PFSK-1 (cell line): ENCODE data around the gene ANKS1A.

Source experiments
- FOXP2 ChIP-seq: optimal IDR thresholded peaks from 2 replicates; pipeline ENCODE3; 2011; ENCODE audit warnings: borderline replicate concordance, control low read depth, inconsistent platforms; ENCODE audit not compliant: insufficient read depth; ENCODE audit errors: extremely low read length, extremely low read depth
- POLR2AphosphoS5 ChIP-seq: IDR thresholded peaks from 2 replicates; pipeline ENCODE4 v1.6.1; 2012; ENCODE audit warnings: low read depth, mild to moderate bottlenecking, control low read depth, low read length, moderate library complexity
- REST ChIP-seq, 2 experiments: IDR thresholded peaks; 2 replicates each; pipeline versions ENCODE4 v1.6.1 to v1.8.0; 2011 to 2012; ENCODE audit warnings: low read depth in 2 of 2, low read length in 2 of 2, control low read depth in 1 of 2, inconsistent platforms in 1 of 2, mild to moderate bottlenecking in 1 of 2, moderate library complexity in 1 of 2; ENCODE audit not compliant: insufficient read depth in 1 of 2
- TAF1 ChIP-seq: IDR thresholded peaks from 2 replicates; pipeline ENCODE4 v1.6.1; 2012; ENCODE audit warnings: low read length, control low read depth, borderline replicate concordance; ENCODE audit not compliant: insufficient read depth

GRCh38 chr6:35048031-35048613 is 159.1 kb downstream of the ANKS1A start:
- TF ChIP-seq POLR2AphosphoS5, result no peak
- no peak for TF ChIP-seq REST (IDR thresholded peaks at IDR 0.05; ENCODE audit: insufficient read depth in 1 of 2, low read depth in 2 of 2, low read length in 2 of 2)
- TF ChIP-seq FOXP2, result no peak
- TF ChIP-seq TAF1, result no peak
